HL-60/S4 (cell line): ENCODE data around the gene RHBDD1.

ENCODE experiments used
- in situ Hi-C: fragments of 300-500 bp; cut with MboI; formaldehyde crosslinking; loops from 2 replicates; pipeline ENCODE4 v1.14.3; 2022; ENCODE audit warnings: low sequenced_read_pairs

The RHBDD1 gene

GRCh38 chr2:226909126-226909525 lies 73.3 kb downstream of the RHBDD1 start:
- in situ Hi-C loops = no loop called here

GRCh38 chr2:226909836-226910235 lies 74.0 kb downstream of the RHBDD1 start:
- in situ Hi-C loops = no loop called here

DNA sequence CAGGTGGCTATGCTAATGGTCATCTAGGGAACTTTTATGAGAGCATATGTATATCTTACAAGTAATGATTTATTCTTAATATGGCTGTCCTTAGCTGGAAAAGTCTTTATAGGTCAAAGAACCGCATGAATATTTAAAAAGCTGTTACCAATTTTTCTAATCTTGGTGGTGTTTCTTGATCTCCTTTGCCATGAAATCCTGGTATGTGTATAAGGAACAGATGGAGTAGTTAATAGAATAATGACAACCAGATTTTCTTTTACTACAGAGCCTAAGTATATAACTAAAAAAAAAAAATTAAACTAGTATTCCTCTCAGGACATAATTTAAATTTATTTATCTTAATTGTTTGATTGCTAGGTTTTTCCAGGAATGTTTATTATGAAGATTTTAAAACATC lies 74.5 kb downstream of the RHBDD1 start:
- in situ Hi-C loops = no loop called here

- in situ Hi-C loops = no loop called here
Observed at GRCh38 chr2:226911932-226912331, 76.1 kb downstream of the RHBDD1 start.

GRCh38 chr2:226913641-226914040 lies 77.8 kb downstream of the RHBDD1 start:
- in situ Hi-C loops = no loop called here

DNA sequence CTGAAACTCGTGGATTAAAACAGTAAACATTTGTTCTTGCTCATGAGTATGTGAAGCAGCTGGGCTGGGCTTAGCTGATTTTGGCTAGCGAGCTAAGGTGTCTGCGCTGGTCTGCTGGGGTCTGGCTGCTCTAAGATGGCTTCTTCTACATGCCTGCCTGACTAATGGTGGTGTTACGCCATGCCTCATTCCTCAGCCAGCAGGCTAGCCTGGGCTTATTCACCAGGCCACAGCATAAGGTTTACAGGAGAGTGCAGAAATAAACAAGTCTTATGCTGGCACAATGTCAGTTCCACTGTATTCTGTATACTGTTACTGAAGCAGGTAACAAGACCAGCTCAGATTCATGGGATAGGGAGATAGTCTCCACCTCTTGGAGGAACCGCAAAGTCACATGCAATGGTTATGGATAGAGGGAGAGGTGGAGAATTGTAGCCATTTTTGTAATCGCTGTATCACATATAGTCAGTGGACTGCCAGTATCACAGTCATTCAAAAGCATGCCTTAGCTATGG lies 80.0 kb downstream of the RHBDD1 start:
- in situ Hi-C loops = no loop called here

DNA sequence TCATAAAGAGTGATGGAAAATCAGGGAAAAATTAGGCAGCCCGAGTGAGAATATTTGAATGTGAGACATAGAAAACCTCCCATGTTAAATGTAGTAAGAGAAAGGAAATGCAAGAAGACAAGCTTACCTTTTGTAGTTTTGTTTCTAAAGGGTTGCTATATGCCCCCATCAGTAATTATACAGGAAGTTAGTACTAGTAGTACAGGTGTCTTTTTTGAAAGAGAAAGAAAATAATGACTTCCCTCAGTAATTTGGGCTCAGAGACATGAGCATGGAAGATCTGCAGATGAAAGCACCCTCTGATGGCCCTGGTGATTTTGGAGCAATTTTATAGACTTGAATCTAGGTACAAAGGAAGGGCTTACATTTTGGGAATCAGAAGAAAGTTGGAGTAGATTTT lies 80.8 kb downstream of the RHBDD1 start:
- in situ Hi-C loops = no loop called here

DNA sequence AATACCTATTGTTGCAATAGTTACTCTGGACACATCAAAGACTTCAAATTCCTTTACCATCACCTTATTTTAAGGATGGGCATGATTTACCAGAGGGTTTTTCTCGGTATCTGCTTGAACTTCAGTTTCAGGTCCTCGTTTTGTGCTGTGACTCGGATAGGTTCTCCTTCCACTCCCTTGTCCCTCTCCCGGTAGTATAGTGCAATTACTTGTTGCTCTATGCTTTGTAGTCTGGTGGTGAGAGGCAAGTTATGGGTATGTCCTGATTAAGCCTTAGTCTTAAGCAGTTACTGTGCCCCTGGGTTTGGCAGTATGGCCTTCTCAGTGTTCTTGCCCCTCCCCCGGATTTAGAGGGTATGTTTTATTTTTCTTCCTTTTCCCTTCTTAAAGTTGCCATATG lies 96.6 kb downstream of the RHBDD1 start:
- in situ Hi-C loops = no loop called here

- in situ Hi-C loops = no loop called here
Observed at GRCh38 chr2:226934546-226935201, 98.8 kb downstream of the RHBDD1 start.

- in situ Hi-C loops = no loop called here
Observed at GRCh38 chr2:226943862-226944620, 108.2 kb downstream of the RHBDD1 start.

- in situ Hi-C loops = no loop called here
Observed at GRCh38 chr2:226953206-226953605, 117.4 kb downstream of the RHBDD1 start.

DNA sequence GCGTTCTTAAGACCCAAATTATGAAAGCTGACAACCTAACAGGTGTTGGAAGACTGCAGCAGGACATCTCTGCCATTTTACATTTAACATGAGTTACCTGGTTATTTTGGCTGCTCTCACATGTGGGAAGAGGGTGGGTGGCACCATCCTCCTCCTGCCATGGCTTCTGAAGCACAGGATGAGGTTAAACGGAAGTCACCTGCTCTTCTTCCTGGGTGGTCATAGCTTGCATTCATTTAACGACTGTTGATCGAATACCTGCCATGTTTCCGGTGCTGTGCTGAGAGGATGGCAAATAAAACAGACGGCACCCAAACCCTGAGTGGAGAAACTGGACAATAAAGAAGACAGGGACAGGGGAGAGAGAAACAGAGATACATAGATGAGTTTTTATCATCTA lies 118.0 kb downstream of the RHBDD1 start:
- in situ Hi-C loops = no loop called here

- in situ Hi-C loops = no loop called here
Observed at GRCh38 chr2:226956659-226957058, 120.8 kb downstream of the RHBDD1 start.

GRCh38 chr2:226959418-226959817 lies 123.6 kb downstream of the RHBDD1 start:
- in situ Hi-C loops = no loop called here

GRCh38 chr2:226962176-226962773 lies 126.4 kb downstream of the RHBDD1 start:
- in situ Hi-C loops = no loop called here

DNA sequence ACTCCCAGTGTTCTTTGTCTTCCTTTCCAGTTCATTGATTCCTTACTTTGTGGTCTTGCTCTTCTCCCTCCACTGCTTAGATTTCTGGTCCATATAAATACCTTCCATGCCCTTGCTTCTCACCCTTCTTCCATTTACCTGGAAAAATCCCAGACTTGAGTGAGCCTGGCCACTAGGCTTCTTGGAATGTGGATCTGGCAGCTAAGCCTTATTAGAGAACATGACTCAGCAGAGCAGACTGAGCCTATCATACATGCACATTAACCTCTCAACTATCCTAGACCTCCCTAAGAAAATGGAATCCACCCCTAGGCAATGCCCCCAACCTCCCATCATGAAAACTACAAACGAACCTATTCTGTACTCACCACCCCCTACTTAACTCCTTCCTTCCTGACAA lies 127.7 kb downstream of the RHBDD1 start:
- in situ Hi-C loops = no loop called here

GRCh38 chr2:226965376-226965775 lies 129.5 kb downstream of the RHBDD1 start:
- in situ Hi-C loops = no loop called here

DNA sequence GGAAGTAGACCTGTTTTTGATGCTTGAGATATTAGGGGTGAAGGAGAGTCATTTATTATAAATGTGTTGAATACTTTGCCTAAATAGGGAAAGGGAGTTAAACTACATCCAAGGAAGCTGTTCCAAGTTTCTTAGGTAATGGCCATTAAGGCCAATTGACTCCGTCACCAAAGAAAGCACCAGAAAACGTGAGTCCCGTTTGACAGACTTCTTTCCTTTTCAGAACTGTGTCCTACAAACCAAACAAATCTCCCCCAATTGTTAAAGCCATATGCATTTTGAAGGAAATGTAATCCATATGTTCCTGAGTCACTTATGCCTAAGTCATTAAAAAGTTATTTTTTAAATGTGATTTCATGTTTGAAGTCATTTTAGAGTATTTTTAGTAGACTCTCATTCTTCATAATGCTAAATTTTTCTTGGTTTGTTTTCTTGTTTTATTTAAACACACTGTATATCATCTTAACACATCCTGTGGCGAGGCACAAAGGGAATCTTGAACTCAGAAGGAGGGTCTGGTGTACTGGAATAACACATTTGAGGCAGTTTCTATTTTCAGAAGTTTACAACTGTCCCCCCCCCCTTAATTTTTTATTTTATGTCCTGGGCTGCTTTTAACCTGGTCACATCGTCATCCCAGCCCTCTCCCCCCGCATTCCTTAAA lies 133.7 kb downstream of the RHBDD1 start:
- in situ Hi-C loops = no loop called here

DNA sequence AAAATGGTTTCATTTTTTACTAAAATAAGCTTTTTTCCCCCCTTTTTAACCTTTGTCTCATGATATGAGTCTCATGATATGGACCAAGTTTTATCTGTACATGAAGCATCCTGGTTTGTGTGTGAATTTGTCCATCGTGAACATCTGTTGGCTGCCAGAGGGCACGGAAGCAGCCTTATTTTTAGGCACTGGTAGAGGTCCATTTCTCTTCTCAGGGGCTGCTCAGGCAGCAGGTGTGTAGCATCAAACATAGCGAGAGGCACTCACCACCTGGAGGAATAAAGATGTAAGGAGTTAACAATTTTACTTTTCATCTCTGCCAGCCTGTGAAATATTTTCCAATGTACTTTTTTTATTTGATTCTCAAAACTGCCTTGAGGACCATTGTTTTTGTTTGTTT lies 134.5 kb downstream of the RHBDD1 start:
- in situ Hi-C loops = no loop called here

- in situ Hi-C loops = no loop called here
Observed at GRCh38 chr2:226971084-226971483, 135.2 kb downstream of the RHBDD1 start.

GRCh38 chr2:226971770-226972169 lies 135.9 kb downstream of the RHBDD1 start:
- in situ Hi-C loops = no loop called here
